ENCODE data around the gene ENPP3. TPM values are rescaled to one million over a fixed set of nuclear protein-coding genes. Genes with fewer than 3 reads are reported as not detected.

The ENPP3 gene
- total RNA-seq, 1 experiment from 2014 or later = 0.15 TPM

GRCh38 chr6:131773284-131773950, 136.3 kb downstream of the ENPP3 start:
- Mint-ChIP-seq H3K27ac (no peak overlapping the region), H3K4me1 (peaks cover 4 to 11% of the 10 kb centered on the region in 2 experiments; a peak in 3 of 4 replicates), H3K27me3 (ENCODE audit: low read depth) (peaks cover 19% of the 10 kb centered on the region), H3K4me3 (no peak overlapping the region), H3K9me3 (no peaks in the 10 kb centered on the region), H3K36me3 (ENCODE audit: insufficient read depth in 1 of 3, low read depth in 3 of 3) (no peaks in the 10 kb centered on the region)
- Histone ChIP-seq H3K56ac (ENCODE audit: insufficient read length, low read depth, low read length) (no peak overlapping the region), H3K79me2 (ENCODE audit: insufficient read depth, low read length) (no peaks in the 10 kb centered on the region), H2BK20ac (ENCODE audit: low read depth, low read length, poor library complexity, severe bottlenecking) (no peak overlapping the region), H4K20me1 (ENCODE audit: control insufficient read depth, insufficient read depth, insufficient read length) (no peaks in the 10 kb centered on the region), H3K4me1 (ENCODE audit: insufficient read depth, low read length) (no peaks in the 10 kb centered on the region), H3K23me2 (ENCODE audit: insufficient read length, low read depth, low read length, poor library complexity, severe bottlenecking) (peaks cover 2% of the 10 kb centered on the region), H4K91ac (ENCODE audit: insufficient read length, low read depth, low read length) (no peak overlapping the region), H3K9ac (ENCODE audit: extremely low read depth, insufficient read length, low read length) (no peak overlapping the region), H2AK5ac (ENCODE audit: insufficient read length, low read length) (no peak overlapping the region), H3K27me3 (ENCODE audit: insufficient read depth, low read length) (0 out of 2 replicates have a peak, but pooled peaks cover 2% of the 10 kb centered on the region), H3K79me1 (ENCODE audit: insufficient read depth, low read depth, low read length, poor library complexity, severe bottlenecking) (no peaks in the 10 kb centered on the region), H2BK15ac (ENCODE audit: low read depth, low read length) (no peak overlapping the region), H2AFZ (ENCODE audit: low read length) (no peak overlapping the region), H4K5ac (ENCODE audit: insufficient read length, low read depth, low read length) (no peak overlapping the region), H3T11ph (ENCODE audit: low read length) (no peak overlapping the region), H3K23ac (ENCODE audit: insufficient read length, low read depth, low read length) (no peak overlapping the region), H4K8ac (replicated peaks; ENCODE audit: insufficient read length, low read depth, low read length) (no peak overlapping the region), H3K18ac (ENCODE audit: insufficient read length, low read depth, low read length) (no peak overlapping the region), H2BK12ac (ENCODE audit: insufficient read length, low read depth, low read length) (no peak overlapping the region), H3K4ac (ENCODE audit: low read depth, low read length) (no peak overlapping the region), H3K9me3 (ENCODE audit: control insufficient read depth, low read depth, low read length) (no peaks in the 10 kb centered on the region), H2BK5ac (ENCODE audit: insufficient read length, low read length) (no peak overlapping the region), H3K14ac (ENCODE audit: insufficient read depth, low read length) (no peak overlapping the region), H3K27ac (ENCODE audit: insufficient read length, low read depth, low read length) (no peak overlapping the region), H3K4me2 (ENCODE audit: insufficient read depth, insufficient read length, low read length) (no peak overlapping the region), H2BK120ac (ENCODE audit: low read depth, low read length, poor library complexity, severe bottlenecking) (no peak overlapping the region)
- no peak for DNase-seq
- no CpG with 5 or more reads among the region's 4 CpGs for WGBS (ENCODE audit: extremely low coverage, insufficient read length, low lambda C conversion rate)
- TF ChIP-seq, protein P1, sequence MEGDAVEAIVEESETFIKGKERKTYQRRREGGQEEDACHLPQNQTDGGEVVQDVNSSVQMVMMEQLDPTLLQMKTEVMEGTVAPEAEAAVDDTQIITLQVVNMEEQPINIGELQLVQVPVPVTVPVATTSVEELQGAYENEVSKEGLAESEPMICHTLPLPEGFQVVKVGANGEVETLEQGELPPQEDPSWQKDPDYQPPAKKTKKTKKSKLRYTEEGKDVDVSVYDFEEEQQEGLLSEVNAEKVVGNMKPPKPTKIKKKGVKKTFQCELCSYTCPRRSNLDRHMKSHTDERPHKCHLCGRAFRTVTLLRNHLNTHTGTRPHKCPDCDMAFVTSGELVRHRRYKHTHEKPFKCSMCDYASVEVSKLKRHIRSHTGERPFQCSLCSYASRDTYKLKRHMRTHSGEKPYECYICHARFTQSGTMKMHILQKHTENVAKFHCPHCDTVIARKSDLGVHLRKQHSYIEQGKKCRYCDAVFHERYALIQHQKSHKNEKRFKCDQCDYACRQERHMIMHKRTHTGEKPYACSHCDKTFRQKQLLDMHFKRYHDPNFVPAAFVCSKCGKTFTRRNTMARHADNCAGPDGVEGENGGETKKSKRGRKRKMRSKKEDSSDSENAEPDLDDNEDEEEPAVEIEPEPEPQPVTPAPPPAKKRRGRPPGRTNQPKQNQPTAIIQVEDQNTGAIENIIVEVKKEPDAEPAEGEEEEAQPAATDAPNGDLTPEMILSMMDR (conservative IDR thresholded peaks at IDR 0.05) = no peak

Measured in H9 (cell line).